ENCODE results near the gene UBE2Z. TPM values are rescaled to one million over a fixed set of nuclear protein-coding genes. Genes with fewer than 3 reads are reported as not detected.
"Not testable (repeated sequence)": the region's sequence is repeated elsewhere in the genome, so short reads cannot be mapped to it uniquely, and the experiment has no call there.

The UBE2Z gene
- polyA plus RNA-seq, 1 donor from 2014 or later: 70.3 TPM

GRCh38 chr17:48871551-48872351 is 36.5 kb upstream of the UBE2Z start:
- no peak overlapping the region for H3K9ac ChIP-seq (ENCODE audit: low read length)
- H2AFZ ChIP-seq (ENCODE audit: low read depth, low read length): no peak overlapping the region
- no peaks in the 10 kb centered on the region for H3K27me3 ChIP-seq (ENCODE audit: insufficient read depth, low read depth, low read length)
- no peaks in the 10 kb centered on the region for H3K9me3 ChIP-seq (ENCODE audit: low read length)
- H4K20me1 ChIP-seq (ENCODE audit: insufficient read depth): no peaks in the 10 kb centered on the region
- H3K9me2 ChIP-seq (ENCODE audit: insufficient read depth, low read length): no peaks in the 10 kb centered on the region
- H3K79me2 ChIP-seq (replicated peaks; ENCODE audit: insufficient read depth, low read length): no peaks in the 10 kb centered on the region
- no peak overlapping the region for H3K27ac ChIP-seq (ENCODE audit: low read length)
- TF ChIP-seq SMC3 (conservative IDR thresholded peaks at IDR 0.05; ENCODE audit: poor library complexity) (no peak), EP300 (conservative IDR thresholded peaks at IDR 0.05; ENCODE audit: poor library complexity, severe bottlenecking) (no peak), REST (IDR thresholded peaks at IDR 0.05; ENCODE audit: borderline replicate concordance) (no peak), CTCF (IDR thresholded peaks at IDR 0.05; ENCODE audit: poor library complexity, severe bottlenecking) (no peak), EZH2 (IDR thresholded peaks at IDR 0.05; ENCODE audit: borderline replicate concordance, insufficient read depth, low read length, poor library complexity, severe bottlenecking) (no peak), TAF1 (IDR thresholded peaks at IDR 0.05; ENCODE audit: low read depth) (no peak), MXI1 (conservative IDR thresholded peaks at IDR 0.05; ENCODE audit: poor library complexity, severe bottlenecking) (no peak), RAD21 (conservative IDR thresholded peaks at IDR 0.05) (no peak), POLR2AphosphoS5 (IDR thresholded peaks at IDR 0.05) (no peak)
- no peak overlapping the region for H3K4me3 ChIP-seq (ENCODE audit: low read length)
- H3K36me3 ChIP-seq (ENCODE audit: insufficient read depth, low read length): no peaks in the 10 kb centered on the region
- no peak overlapping the region for H3K4me2 ChIP-seq (ENCODE audit: low read length)
- no peaks in the 10 kb centered on the region for H3F3A ChIP-seq (ENCODE audit: insufficient read depth, low read length, poor library complexity, severe bottlenecking)

- H3K27me3 ChIP-seq (ENCODE audit: insufficient read depth, low read depth, low read length); H3K4me2 ChIP-seq (ENCODE audit: low read length); H3K27ac ChIP-seq (ENCODE audit: low read length): not testable (repeated sequence)
Measured at GRCh38 chr17:48872409-48872808, 35.8 kb upstream of the UBE2Z start.

More at GRCh38 chr17:48872409-48872808, 35.8 kb upstream of the UBE2Z start:
- H3K9me2 ChIP-seq (ENCODE audit: insufficient read depth, low read length); H2AFZ ChIP-seq (ENCODE audit: low read depth, low read length); H3F3A ChIP-seq (ENCODE audit: insufficient read depth, low read length, poor library complexity, severe bottlenecking); H3K9ac ChIP-seq (ENCODE audit: low read length); H3K79me2 ChIP-seq (replicated peaks; ENCODE audit: insufficient read depth, low read length); H4K20me1 ChIP-seq (ENCODE audit: insufficient read depth); H3K9me3 ChIP-seq (ENCODE audit: low read length); H3K36me3 ChIP-seq (ENCODE audit: insufficient read depth, low read length); H3K4me3 ChIP-seq (ENCODE audit: low read length): not testable (repeated sequence)

All from neural cell (in vitro differentiated cells).